GM21723 (cell line): ENCODE measurements around the gene NSF.
"Not testable (repeated sequence)": the region's sequence is repeated elsewhere in the genome, so short reads cannot be mapped to it uniquely, and the experiment has no call there.

Experiments used
- ATAC-seq: cut with Tn5 transposase; IDR thresholded peaks from one replicate; pipeline ENCODE4 v1.9.1; 2021; ENCODE audit warnings: mild to moderate bottlenecking, moderate library complexity; ENCODE audit not compliant: unreplicated experiment

Gene NSF

GRCh38 chr17:46627452-46627851 is 37.0 kb downstream of the NSF start:
- ATAC-seq, result not testable (repeated sequence)

- not testable (repeated sequence) for ATAC-seq
Observed at GRCh38 chr17:46628753-46629436, 38.4 kb downstream of the NSF start.

GRCh38 chr17:46632146-46632545 is 41.7 kb downstream of the NSF start:
- not testable (repeated sequence) for ATAC-seq

GRCh38 chr17:46634844-46635243 is 44.4 kb downstream of the NSF start:
- ATAC-seq, result not testable (repeated sequence)

- not testable (repeated sequence) for ATAC-seq
Observed at GRCh38 chr17:46641861-46642656, 51.6 kb downstream of the NSF start.

- ATAC-seq, result not testable (repeated sequence)
Observed at GRCh38 chr17:46647251-46647650, 56.8 kb downstream of the NSF start.

GRCh38 chr17:46647688-46648278 is 57.3 kb downstream of the NSF start:
- ATAC-seq, result not testable (repeated sequence)

- ATAC-seq, result not testable (repeated sequence)
Observed at GRCh38 chr17:46649246-46649645, 58.8 kb downstream of the NSF start.

GRCh38 chr17:46652024-46652643 is 61.7 kb downstream of the NSF start:
- ATAC-seq, result not testable (repeated sequence)

- ATAC-seq, result not testable (repeated sequence)
Observed at GRCh38 chr17:46658235-46658634, 67.8 kb downstream of the NSF start.

GRCh38 chr17:46659702-46660101 is 69.2 kb downstream of the NSF start:
- not testable (repeated sequence) for ATAC-seq

GRCh38 chr17:46663123-46663522 is 72.7 kb downstream of the NSF start:
- ATAC-seq, result not testable (repeated sequence)

GRCh38 chr17:46663552-46663951 is 73.1 kb downstream of the NSF start:
- ATAC-seq, result not testable (repeated sequence)

- not testable (repeated sequence) for ATAC-seq
Observed at GRCh38 chr17:46665969-46666368, 75.5 kb downstream of the NSF start.

- not testable (repeated sequence) for ATAC-seq
Observed at GRCh38 chr17:46670789-46671188, 80.3 kb downstream of the NSF start.

- not testable (repeated sequence) for ATAC-seq
Observed at GRCh38 chr17:46672777-46673176, 82.3 kb downstream of the NSF start.

- not testable (repeated sequence) for ATAC-seq
Observed at GRCh38 chr17:46677819-46678218, 87.3 kb downstream of the NSF start.

- not testable (repeated sequence) for ATAC-seq
Observed at GRCh38 chr17:46683653-46684052, 93.2 kb downstream of the NSF start.

GRCh38 chr17:46685284-46685683 is 94.8 kb downstream of the NSF start:
- not testable (repeated sequence) for ATAC-seq

GRCh38 chr17:46692196-46692595 is 101.7 kb downstream of the NSF start:
- ATAC-seq, result not testable (repeated sequence)

GRCh38 chr17:46693283-46693682 is 102.8 kb downstream of the NSF start:
- not testable (repeated sequence) for ATAC-seq
